H54 (cell line): Measurements from ENCODE around the gene ZSCAN4.

Source experiments
- DNase-seq: peaks from one replicate; pipeline ENCODE4 v3.0.0; 2011; ENCODE audit warnings: low spot score, mixed read lengths; ENCODE audit not compliant: insufficient read length
- FAIRE-seq: peaks from 3 replicates; lab custom pipeline; 2011; peaks lifted over from hg19 to GRCh38; lab: Jason Lieb, UNC
- POLR2A ChIP-seq: IDR thresholded peaks from 2 replicates; pipeline ENCODE4 v1.6.1; 2011; ENCODE audit warnings: low read depth, mild to moderate bottlenecking, low read length

Gene ZSCAN4, protein sequence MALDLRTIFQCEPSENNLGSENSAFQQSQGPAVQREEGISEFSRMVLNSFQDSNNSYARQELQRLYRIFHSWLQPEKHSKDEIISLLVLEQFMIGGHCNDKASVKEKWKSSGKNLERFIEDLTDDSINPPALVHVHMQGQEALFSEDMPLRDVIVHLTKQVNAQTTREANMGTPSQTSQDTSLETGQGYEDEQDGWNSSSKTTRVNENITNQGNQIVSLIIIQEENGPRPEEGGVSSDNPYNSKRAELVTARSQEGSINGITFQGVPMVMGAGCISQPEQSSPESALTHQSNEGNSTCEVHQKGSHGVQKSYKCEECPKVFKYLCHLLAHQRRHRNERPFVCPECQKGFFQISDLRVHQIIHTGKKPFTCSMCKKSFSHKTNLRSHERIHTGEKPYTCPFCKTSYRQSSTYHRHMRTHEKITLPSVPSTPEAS

DNA sequence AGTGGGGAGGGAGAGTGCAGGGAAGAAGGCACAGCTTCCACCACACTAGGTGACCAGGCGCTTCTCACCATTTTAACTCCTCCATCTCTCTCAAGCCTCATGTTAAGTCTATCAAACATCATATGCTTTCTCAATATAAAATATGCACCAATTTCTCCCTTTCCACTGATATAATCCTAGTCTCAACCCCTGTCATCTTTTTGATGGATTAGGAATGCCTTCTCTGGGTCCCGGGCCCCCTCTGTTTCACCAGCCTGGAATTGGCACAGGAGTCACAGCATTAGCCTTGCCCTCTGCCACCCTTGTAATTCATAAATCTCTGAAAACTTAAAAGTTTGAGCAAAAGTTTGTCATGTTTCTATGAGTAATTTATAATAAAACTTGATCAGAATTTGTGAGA, at the start of gene ZSCAN4:
Gene ZSCAN4, plus strand, starts transcription at position 301 of the 400 bp plus-strand sequence. CDS start 7,211 bp downstream, outside the sequence.
- no peak for FAIRE-seq

DNA sequence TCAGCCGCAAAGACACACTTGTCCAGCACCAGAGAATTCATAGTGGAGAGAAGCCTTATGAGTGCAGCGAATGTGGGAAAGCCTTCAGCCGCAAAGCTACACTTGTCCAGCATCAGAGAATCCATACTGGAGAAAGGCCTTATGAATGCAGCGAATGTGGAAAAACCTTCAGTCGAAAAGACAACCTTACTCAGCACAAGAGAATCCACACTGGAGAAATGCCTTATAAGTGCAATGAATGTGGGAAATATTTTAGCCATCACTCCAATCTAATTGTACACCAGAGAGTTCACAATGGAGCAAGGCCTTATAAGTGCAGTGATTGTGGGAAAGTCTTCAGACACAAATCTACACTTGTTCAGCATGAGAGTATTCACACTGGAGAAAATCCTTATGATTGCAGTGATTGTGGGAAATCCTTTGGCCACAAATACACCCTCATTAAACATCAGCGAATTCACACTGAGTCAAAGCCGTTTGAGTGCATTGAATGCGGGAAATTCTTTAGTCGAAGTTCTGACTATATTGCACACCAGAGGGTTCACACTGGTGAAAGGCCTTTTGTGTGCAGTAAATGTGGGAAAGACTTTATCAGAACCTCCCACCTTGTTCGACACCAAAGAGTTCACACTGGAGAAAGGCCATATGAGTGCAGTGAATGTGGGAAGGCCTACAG, 47.9 kb upstream of the ZSCAN4 start:
- no peak for FAIRE-seq
- no peak for DNase-seq
- no peak for TF ChIP-seq POLR2A

More for the DNA sequence above, at the start of gene ZSCAN4:
- no peak for DNase-seq
- TF ChIP-seq POLR2A = no peak

DNA sequence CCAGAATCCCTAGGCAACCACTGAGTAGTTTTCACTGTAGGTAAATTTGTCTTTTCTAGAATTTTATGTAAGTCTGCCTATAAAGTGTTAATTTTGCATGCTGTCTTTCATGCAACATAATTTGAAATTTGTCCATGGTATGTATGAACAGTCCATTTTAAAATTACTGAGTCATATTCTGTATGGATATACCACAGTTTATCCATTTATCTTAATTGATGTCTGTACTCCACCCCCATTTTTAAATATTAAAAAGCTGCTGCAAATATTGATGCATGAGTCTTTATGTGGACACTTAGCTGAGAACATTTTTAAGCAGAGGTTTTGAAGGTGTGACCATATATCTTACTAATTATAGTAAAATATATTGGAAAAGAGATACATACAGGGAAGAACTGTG, 45.6 kb upstream of the ZSCAN4 start:
- FAIRE-seq (no peak), DNase-seq (no peak)
- TF ChIP-seq POLR2A = no peak

DNA sequence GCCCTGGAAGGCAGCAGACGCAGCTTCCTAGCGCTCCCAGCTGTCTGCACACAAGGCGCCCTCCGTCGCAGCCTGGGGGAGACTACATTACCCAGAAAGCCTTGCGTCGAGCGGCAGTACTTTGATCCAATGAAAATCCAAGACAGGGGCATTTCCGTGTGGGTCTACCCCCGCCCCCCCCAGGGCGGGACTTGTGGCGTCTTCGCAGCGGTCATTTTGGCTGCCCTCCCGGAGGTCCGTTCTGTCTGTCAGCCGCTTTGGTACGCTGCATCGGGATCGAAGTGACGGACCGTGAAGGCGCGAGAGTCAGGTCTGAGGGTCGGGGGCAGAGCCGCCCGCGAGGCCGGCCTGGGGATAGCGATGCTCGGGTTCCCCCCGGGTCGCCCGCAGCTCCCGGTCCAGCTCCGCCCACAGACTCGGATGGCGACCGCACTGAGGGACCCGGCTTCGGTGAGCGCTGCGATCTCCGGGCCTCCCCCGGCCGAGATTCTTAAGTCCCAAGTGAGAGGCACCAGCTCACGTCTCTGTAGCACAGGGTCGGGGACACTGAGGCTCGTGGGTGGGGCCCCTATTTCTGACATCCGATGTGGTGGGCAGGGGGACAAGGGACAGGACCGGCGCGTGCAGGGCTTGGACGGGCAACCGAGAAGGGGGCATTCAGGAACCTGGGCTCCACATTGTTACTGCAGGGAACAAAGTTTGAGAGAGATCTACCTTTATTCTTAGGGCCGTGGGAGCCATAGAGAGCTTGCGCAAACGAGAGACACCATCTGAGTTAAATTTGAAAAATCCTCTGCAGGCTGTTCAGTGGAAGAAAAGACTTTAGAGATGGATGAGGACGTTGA, 35.5 kb upstream of the ZSCAN4 start, which contains the start of gene ZNF211:
Gene ZNF211, plus strand, starts transcription at position 182 of the 845 bp plus-strand sequence. Its CDS starts 179 bp downstream, at position 361.
- DNase-seq (peak; percentile 95), FAIRE-seq (peak; percentile 74)
- peak; percentile 88 for TF ChIP-seq POLR2A

DNA sequence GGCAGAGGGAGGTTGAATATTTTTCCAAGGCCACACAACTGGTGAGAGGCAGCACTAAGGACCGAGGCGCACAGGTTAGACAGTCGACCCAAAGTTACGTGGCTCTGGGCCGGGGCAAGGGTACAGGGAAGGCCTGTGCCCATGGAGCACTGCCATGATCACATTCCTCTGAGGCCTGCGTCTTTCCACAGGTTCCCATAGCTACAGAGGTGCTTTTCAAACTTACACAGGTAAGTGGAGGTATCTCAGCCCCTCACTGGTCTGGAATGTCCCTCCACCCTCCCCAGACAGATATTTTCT, 35.0 kb upstream of the ZSCAN4 start:
- DNase-seq = no peak
- no peak for FAIRE-seq
- TF ChIP-seq POLR2A = no peak

DNA sequence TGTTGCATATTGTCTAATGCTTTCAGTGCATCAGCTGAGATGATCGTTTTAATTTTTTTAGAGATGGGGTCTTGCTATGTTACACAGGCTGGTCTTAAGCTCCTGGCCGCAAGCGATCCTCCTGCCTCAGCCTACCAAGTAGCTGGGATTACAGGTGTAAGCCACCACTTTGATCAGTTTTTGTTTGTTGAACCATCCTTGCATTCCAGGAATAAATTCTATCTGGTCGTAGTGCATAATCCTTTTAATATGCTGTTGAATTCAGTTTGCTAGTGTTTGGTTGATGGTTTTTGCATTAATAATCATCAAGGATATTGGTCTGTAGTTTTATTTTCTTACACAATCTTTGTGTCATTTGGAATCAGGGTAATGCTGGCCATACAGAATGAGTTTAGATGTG, 31.4 kb upstream of the ZSCAN4 start:
- DNase-seq (no peak), FAIRE-seq (no peak)
- TF ChIP-seq POLR2A = no peak

DNA sequence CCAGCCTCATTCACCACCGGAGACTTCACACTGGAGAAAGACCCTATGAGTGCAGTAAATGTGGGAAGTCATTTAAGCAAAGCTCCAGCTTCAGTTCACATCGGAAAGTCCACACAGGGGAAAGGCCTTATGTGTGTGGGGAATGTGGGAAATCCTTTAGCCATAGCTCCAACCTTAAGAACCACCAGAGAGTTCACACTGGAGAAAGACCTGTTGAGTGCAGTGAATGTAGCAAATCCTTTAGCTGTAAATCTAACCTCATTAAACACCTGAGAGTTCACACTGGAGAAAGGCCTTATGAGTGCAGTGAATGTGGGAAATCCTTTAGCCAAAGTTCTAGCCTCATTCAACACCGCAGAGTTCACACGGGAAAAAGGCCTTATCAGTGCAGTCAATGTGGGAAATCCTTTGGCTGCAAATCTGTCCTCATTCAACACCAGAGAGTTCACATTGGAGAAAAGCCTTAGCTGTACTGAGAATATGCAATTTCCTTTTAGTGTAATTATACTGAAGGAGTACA, 27.0 kb upstream of the ZSCAN4 start:
- no peak for FAIRE-seq
- no peak for DNase-seq
- TF ChIP-seq POLR2A = no peak

DNA sequence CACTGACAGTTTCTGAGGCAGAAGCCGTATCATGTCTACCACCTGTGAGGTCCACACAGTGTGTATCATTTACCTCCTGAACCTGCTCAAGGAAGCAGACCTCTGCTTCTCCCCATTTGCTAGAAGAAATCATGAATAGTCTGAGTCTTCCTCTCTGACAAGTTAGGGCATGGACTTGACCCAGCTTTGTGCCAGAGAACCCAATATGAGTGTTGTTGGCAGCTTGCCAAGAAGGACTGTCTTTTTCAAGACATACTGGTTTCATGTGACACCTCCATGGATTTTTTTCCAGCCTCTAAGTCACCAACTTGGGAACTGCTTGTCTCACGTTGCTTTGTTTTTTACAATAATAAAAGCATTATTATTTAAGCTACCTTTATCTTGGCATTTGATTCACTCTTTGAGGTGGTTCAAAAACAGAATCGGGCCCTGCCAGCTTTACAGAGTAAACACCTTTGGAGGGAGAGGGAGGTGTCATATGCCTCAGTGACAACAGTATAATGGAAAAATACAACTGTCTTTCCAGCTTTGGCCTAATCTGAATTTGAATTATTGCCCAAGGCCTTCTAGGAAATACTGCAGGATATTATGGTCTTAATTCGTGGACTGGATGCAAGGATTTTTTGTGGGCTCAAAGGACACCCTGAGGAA, 26.2 kb upstream of the ZSCAN4 start:
- DNase-seq = no peak
- FAIRE-seq = no peak
- no peak for TF ChIP-seq POLR2A

DNA sequence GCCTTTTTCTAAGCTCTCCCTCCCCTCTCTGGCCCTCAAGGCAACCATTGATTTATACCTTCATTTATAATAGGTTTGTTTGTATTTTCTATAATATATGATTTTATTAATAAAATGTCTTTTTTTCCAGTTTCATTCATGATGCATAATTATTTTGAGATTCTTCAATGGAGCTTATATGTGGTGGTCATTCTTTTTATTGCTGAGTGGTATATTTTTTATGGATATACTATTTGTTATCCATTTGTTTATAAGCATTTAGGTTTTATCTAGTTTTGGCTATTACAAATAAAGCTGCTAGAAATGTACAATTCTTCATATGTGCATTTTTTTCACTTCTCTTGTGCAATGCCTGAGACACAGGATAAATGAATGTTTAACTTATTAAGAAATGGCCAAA, 25.0 kb upstream of the ZSCAN4 start:
- no peak for TF ChIP-seq POLR2A
- no peak for FAIRE-seq
- DNase-seq = no peak

DNA sequence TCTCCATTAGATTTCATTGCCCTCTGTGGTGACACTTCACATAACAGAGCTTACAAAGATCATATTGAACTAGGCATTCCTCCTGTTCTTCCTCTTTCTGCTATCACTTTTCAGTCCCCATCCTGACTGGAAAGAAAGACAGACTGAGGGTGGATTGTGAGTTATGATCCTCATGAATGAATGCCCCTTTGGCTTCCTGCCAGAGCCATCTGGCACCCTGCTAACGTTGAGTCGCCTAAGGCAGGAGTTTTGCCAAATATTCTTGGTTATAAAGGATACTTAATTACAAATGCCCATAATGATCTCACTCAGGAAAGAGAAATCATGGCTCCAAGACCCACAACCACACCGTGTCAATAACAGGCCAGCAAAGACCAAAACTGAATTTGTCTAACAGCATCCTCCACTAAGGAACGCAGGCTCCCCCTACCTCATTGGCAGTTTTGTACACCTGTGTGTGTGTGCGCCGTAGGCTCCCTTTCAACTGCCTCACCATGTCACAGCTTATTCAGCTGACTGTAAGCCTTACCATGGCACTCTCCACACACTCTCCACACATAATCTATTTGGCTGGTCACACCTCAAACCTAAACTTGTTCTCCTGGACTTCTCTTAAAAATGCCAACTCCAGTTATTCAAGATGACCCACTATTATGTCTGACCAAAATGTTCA, 20.3 kb upstream of the ZSCAN4 start:
- FAIRE-seq (no peak), DNase-seq (no peak)
- no peak for TF ChIP-seq POLR2A

DNA sequence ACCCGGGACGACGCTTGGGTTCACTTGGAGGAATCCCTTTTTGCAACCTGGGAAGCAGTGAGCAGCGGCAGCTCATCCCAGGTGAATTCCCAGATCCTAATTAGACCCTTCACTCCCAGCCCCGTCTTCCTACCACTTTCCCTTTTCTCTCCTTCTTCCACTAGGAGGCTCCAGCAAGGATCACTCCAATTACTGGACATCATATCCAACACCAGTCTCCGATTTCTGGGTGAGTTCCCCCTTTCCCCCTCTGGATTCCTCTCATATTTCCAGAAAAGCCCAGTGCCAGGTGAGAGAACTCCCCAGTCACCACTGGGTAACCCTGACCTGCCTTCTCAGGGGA, 17.1 kb upstream of the ZSCAN4 start:
- FAIRE-seq = no peak
- TF ChIP-seq POLR2A = no peak
- no peak for DNase-seq

DNA sequence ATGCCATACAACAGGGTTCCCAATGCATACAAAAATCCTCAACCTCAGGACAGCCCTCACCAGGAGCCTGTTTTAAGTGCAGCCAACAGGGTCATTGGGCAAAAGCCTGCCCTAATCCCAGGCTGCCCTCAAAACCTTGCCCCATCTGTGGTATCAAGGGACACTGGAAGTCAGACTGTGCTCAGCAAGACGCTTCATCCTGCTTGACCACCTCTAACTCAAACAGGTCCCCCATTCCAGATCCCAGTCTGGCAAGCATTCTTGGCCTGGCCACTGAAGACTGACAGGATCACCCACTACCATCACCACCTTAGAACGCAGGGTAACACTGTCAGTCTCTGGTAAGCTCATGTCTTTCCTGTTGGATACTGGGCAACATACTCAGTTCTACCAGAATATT, 15.0 kb upstream of the ZSCAN4 start:
- no peak for FAIRE-seq
- TF ChIP-seq POLR2A = no peak
- DNase-seq = no peak

DNA sequence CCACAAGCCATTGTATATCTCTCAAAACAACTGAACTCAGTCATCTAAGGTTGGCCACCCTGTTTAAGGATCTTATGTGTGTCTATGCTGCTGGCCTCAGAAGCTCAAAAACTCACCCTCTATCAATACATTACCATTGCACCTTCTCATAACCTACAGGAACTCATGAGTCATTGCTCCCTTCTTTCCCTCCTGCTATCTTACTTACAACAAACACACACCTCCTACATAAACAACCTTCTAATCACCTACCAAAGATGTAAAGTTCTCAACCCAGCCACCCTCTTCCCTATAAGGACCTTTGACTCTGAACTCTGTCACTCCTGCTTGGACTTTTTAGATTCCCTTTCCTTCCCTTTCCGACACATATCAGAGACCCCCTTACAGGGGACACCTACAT, 13.3 kb upstream of the ZSCAN4 start:
- DNase-seq (no peak), FAIRE-seq (no peak)
- no peak for TF ChIP-seq POLR2A

DNA sequence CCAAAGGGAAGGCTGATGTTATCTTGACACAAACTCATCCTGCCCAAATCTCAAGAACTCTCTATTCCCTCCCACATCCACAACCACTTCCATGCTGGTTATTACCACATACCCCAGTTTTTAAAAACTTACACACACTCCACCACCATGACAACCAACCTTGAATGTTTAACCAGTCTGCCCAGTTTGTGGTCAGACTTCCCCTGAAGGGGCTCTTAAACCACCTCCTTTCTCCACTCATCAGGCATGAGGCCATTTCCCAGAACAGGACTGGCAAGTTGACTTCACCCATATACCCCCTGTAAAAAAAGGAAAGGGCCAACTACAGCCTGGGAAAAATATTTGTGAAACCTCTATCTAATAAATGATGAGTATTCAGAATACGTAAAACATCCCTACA, 12.4 kb upstream of the ZSCAN4 start:
- FAIRE-seq = no peak
- no peak for TF ChIP-seq POLR2A
- DNase-seq = no peak
